Neural progenitor cell (in vitro differentiated cells): ENCODE results near the gene MYOF. TPM values are rescaled to one million over a fixed set of nuclear protein-coding genes. Genes with fewer than 3 reads are reported as not detected.
A peak's percentile ranks its signal among the peaks of the same experiment; 100 is the strongest.

Experiments used
- DNase-seq: peaks from one replicate; pipeline ENCODE4 v3.0.0-alpha.2; 2016; ENCODE audit warnings: low spot score
- H2AFZ ChIP-seq: fragments of 200-600 bp; sonication (generic); replicated peaks from 2 replicates; pipeline ENCODE4 v1.6.1; 2016; ENCODE audit warnings: antibody characterized with exemption
- H3F3A ChIP-seq: fragments of 200-600 bp; sonication (generic); 2 replicates; pipeline ENCODE4 v1.6.1; 2016; ENCODE audit warnings: antibody characterized with exemption, low read depth
- H3K27ac ChIP-seq: fragments of 200-600 bp; sonication (generic); 2 replicates; pipeline ENCODE4 v1.5.1; 2016; ENCODE audit warnings: mild to moderate bottlenecking
- H3K27me3 ChIP-seq: fragments of 200-600 bp; sonication (generic); 2 replicates; pipeline ENCODE4 v1.6.1; 2016; ENCODE audit warnings: mild to moderate bottlenecking, moderate library complexity
- H3K36me3 ChIP-seq: fragments of 200-600 bp; sonication (generic); 2 replicates; pipeline ENCODE4 v1.5.1; 2016
- H3K4me1 ChIP-seq: fragments of 200-600 bp; sonication (generic); 2 replicates; pipeline ENCODE4 v1.6.1; 2016; ENCODE audit warnings: mixed run types
- H3K4me2 ChIP-seq: fragments of 200-600 bp; sonication (generic); 2 replicates; pipeline ENCODE4 v1.6.1; 2016
- H3K4me3 ChIP-seq: fragments of 200-600 bp; sonication (generic); 2 replicates; pipeline ENCODE4 v1.5.1; 2016
- H3K79me2 ChIP-seq: fragments of 200-600 bp; sonication (generic); 2 replicates; pipeline ENCODE4 v1.6.1; 2016; ENCODE audit warnings: low read depth
- H3K9ac ChIP-seq: fragments of 200-600 bp; sonication (generic); 2 replicates; pipeline ENCODE4 v1.6.1; 2016
- H3K9me3 ChIP-seq: fragments of 200-600 bp; sonication (generic); 2 replicates; pipeline ENCODE4 v1.5.1; 2016; ENCODE audit warnings: low read depth
- H4K20me1 ChIP-seq: fragments of 200-600 bp; sonication (generic); 2 replicates; pipeline ENCODE4 v1.6.1; 2016; ENCODE audit warnings: low read depth
- H3K27ac Mint-ChIP-seq: 3 replicates; pipeline ENCODE4 v1.8.0; 2021; ENCODE audit warnings: mixed read lengths
- H3K27me3 Mint-ChIP-seq: 2 replicates; pipeline ENCODE4 v1.8.0; 2022; ENCODE audit warnings: low read depth, mild to moderate bottlenecking, inconsistent platforms, moderate library complexity, mixed read lengths; ENCODE audit not compliant: insufficient read depth
- H3K36me3 Mint-ChIP-seq: 3 replicates; pipeline ENCODE4 v1.8.0; 2021; ENCODE audit warnings: mixed read lengths
- H3K4me1 Mint-ChIP-seq: 3 replicates; pipeline ENCODE4 v1.8.0; 2021; ENCODE audit warnings: mixed read lengths
- H3K4me3 Mint-ChIP-seq: 3 replicates; pipeline ENCODE4 v1.8.0; 2021; ENCODE audit warnings: mild to moderate bottlenecking, moderate library complexity, mixed read lengths
- H3K9me3 Mint-ChIP-seq: 3 replicates; pipeline ENCODE4 v1.8.0; 2020; ENCODE audit warnings: mixed read lengths
- CTCF ChIP-seq: fragments of 200-600 bp; sonication (generic); IDR thresholded peaks from 2 replicates; pipeline ENCODE4 v1.5.1; 2017; ENCODE audit warnings: antibody characterized with exemption, mild to moderate bottlenecking
- EZH2 ChIP-seq: fragments of 200-600 bp; sonication (generic); IDR thresholded peaks from 2 replicates; pipeline ENCODE4 v1.6.1; 2017; ENCODE audit warnings: antibody characterized with exemption, mild to moderate bottlenecking, moderate library complexity
- EZH2phosphoT487 ChIP-seq: fragments of 200-600 bp; sonication (generic); IDR thresholded peaks from 2 replicates; pipeline ENCODE4 v1.6.1; 2017; ENCODE audit warnings: antibody characterized with exemption
- total RNA-seq: library from RNA; depleted of rRNA; stranded (reverse); fragments of >200 nt; gene quantifications from 2 replicates; pipeline ENCODE4 v1.2.3, GENCODE V29; 2015; ENCODE audit warnings: low replicate concordance

Gene MYOF
- total RNA-seq, 1 donor from 2014 or later = 1.6 TPM

DNA sequence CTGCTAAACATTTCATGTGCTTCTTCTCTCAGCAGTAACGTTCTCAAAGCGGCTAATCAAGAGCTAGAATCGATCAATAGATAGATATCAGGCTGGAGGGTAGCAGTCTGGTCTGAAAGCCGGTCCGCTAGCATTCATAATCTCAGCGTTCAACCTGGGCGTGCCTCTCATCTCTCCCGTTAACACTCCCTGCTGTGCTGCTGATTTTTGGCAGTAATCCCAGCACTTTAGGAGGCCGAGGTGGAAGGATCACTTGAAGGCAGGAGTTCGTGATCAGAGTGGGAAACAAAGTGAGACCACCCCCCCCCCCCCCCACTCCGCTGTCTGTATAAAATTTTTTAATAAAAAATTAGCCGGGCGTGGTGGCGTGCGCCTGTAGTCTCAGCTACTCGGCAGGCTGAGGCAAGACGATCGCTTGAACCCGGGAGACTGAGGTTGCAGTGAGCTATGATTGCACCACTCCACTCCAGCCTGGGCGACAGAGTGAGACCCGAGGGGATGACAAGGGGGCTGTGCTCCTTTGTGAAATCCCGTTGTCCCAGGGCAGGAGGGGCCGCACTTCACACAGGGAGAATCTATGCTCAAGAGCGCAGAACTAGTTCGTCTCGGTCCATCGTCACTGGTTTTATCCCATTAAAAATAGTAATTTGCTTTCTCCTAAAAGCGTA lies 13.7 kb upstream of the MYOF start:
- Histone ChIP-seq H3K9ac (no peak overlapping the region), H3K36me3 (no peaks in the 10 kb centered on the region), H2AFZ (peak overlapping the region; percentile 69), H3K79me2 (peaks cover 42% of the 10 kb centered on the region), H4K20me1 (no peaks in the 10 kb centered on the region), H3K4me2 (peak overlapping the region; percentile 77), H3K4me3 (peak overlapping the region; percentile 76), H3K27ac (no peak overlapping the region), H3K27me3 (peaks cover 14% of the 10 kb centered on the region), H3K4me1 (peaks cover 10% of the 10 kb centered on the region), H3K9me3 (no peaks in the 10 kb centered on the region), H3F3A (peaks cover 15% of the 10 kb centered on the region)
- H3K4me3 Mint-ChIP-seq = peak overlapping the region; percentile 93
- peaks cover 9% of the 10 kb centered on the region for H3K36me3 Mint-ChIP-seq
- TF ChIP-seq EZH2 (no peak), CTCF (no peak), EZH2phosphoT487 (no peak)
- no peaks in the 10 kb centered on the region for H3K9me3 Mint-ChIP-seq
- H3K27me3 Mint-ChIP-seq = no peaks in the 10 kb centered on the region
- peaks cover 33% of the 10 kb centered on the region for H3K4me1 Mint-ChIP-seq
- peak; percentile 63 for DNase-seq
- H3K27ac Mint-ChIP-seq = no peak overlapping the region

DNA sequence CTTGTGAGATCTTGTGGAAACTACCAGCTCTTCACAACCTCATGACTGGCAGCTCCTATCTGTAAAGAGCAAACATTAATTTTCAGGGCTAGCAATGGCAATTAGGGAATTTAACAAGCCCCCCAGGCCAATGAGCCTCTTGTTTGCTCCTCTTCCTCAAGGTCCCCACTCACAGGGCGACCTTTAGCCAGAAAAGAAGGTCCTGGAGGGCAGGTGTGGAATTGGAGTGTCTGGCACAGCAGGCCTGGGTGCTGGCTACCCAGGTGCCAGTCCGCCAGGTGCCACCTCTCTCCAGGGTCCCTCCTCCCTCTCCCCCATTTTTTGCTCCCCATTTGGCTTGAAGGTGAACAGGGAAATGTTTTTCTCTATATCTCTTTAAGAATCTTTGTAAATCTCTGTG lies 12.4 kb upstream of the MYOF start:
- H3K27ac Mint-ChIP-seq = no peak overlapping the region
- H3F3A ChIP-seq = peaks cover 15% of the 10 kb centered on the region

DNA sequence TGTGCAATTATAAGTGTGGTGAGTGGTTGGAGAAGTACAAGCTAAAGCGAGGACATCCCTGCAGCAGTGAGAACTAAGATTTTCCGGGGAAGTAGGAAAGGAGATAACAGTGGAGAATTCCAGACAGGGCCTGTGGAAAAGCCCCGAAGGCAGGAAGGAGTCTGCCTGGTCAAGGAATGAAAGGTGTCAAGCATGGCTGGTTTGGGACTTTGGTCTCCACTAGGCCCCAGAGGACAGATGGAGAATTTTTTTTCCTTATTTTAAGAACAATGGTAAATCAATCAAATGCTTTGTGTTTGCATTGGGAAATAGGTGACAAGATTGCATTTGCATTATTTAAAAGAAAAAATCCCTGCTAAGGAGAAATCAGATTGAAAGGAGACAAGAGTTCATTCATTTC lies 11.0 kb upstream of the MYOF start:
- Histone ChIP-seq H3K4me1 (peaks cover 3% of the 10 kb centered on the region), H3K4me2 (no peak overlapping the region), H4K20me1 (no peaks in the 10 kb centered on the region), H3K9ac (no peak overlapping the region), H3F3A (peaks cover 15% of the 10 kb centered on the region), H2AFZ (peak overlapping the region; percentile 44), H3K9me3 (no peaks in the 10 kb centered on the region), H3K27ac (no peak overlapping the region), H3K27me3 (peaks cover 14% of the 10 kb centered on the region), H3K4me3 (no peak overlapping the region), H3K36me3 (no peaks in the 10 kb centered on the region), H3K79me2 (peaks cover 16% of the 10 kb centered on the region)
- Mint-ChIP-seq H3K27me3 (no peaks in the 10 kb centered on the region), H3K9me3 (no peaks in the 10 kb centered on the region), H3K4me3 (no peak overlapping the region), H3K4me1 (peaks cover 25% of the 10 kb centered on the region), H3K27ac (no peak overlapping the region), H3K36me3 (peaks cover 4% of the 10 kb centered on the region)
- no peak for DNase-seq
- peak; percentile 17 for TF ChIP-seq CTCF
- no peak for TF ChIP-seq EZH2phosphoT487

More for the DNA sequence above, 12.4 kb upstream of the MYOF start:
- Histone ChIP-seq H3K79me2 (peaks cover 29% of the 10 kb centered on the region), H3K4me3 (no peak overlapping the region), H4K20me1 (no peaks in the 10 kb centered on the region), H3K27ac (no peak overlapping the region), H3K4me1 (peaks cover 10% of the 10 kb centered on the region), H3K9ac (no peak overlapping the region), H3K27me3 (peaks cover 14% of the 10 kb centered on the region), H3K4me2 (no peak overlapping the region), H2AFZ (no peak overlapping the region), H3K36me3 (no peaks in the 10 kb centered on the region), H3K9me3 (no peaks in the 10 kb centered on the region)
- H3K9me3 Mint-ChIP-seq = no peaks in the 10 kb centered on the region
- H3K27me3 Mint-ChIP-seq = no peaks in the 10 kb centered on the region
- TF ChIP-seq CTCF (no peak), EZH2phosphoT487 (no peak), EZH2 (no peak)
- H3K4me3 Mint-ChIP-seq = peak overlapping the region; percentile 51
- peaks cover 33% of the 10 kb centered on the region for H3K4me1 Mint-ChIP-seq
- H3K36me3 Mint-ChIP-seq = peaks cover 6% of the 10 kb centered on the region
- no peak for DNase-seq
